Raji (cell line): ENCODE results near the gene ZNF569.

Experiments used
- POLR2A ChIP-seq: IDR thresholded peaks from 2 replicates; pipeline ENCODE4 v1.6.1; 2011; ENCODE audit warnings: low read depth, low read length, control low read depth; ENCODE audit not compliant: insufficient read depth

ZNF569 gene

GRCh38 chr19:37466798-37467607, at the start of gene ZNF569:
Gene ZNF569, minus strand, starts transcription at chr19:37467444. Its CDS starts 22,523 bp downstream, at chr19:37444921.
- peak; percentile 49 for TF ChIP-seq POLR2A

DNA sequence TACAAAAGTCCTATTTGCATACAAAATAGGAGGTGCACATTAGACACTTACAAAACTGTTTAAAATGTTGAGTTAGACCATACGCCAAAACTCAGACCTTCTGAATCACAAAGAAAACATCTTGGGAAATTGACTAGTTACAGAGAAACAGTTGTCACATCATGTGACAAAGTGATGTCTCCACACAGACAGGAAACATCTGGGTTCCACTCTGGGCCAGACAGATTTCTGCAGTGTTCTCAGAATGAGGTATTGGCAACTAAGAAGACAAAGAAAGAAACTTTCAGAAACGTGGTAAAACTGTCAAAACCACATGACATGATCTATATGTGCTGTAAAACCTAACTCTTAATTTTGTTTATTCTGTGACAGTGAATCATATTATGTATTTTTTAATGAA, 46.2 kb upstream of the ZNF569 start:
- no peak for TF ChIP-seq POLR2A

DNA sequence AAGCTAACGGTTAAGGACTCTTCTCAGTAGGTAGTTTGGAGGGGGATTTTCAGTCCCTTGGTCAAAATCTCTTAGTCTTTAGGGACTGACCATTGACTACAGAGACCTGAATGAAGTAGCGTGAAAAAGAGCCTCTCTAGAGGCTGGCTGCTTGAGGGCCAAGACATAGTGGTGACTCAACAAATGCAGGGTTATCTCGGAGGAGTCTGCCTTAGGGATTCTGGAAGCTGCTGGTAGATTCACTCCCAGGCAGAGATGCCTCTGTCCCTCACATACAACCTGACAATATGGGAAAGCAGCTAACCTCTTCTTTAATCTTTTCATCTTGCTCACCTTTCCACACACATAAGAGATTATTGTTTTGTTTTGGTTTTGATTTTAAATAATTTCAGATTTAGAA, 44.6 kb upstream of the ZNF569 start:
- TF ChIP-seq POLR2A, result no peak

GRCh38 chr19:37511186-37511585, 43.9 kb upstream of the ZNF569 start:
- no peak for TF ChIP-seq POLR2A

GRCh38 chr19:37507167-37507464, 39.9 kb upstream of the ZNF569 start:
- TF ChIP-seq POLR2A, result no peak

DNA sequence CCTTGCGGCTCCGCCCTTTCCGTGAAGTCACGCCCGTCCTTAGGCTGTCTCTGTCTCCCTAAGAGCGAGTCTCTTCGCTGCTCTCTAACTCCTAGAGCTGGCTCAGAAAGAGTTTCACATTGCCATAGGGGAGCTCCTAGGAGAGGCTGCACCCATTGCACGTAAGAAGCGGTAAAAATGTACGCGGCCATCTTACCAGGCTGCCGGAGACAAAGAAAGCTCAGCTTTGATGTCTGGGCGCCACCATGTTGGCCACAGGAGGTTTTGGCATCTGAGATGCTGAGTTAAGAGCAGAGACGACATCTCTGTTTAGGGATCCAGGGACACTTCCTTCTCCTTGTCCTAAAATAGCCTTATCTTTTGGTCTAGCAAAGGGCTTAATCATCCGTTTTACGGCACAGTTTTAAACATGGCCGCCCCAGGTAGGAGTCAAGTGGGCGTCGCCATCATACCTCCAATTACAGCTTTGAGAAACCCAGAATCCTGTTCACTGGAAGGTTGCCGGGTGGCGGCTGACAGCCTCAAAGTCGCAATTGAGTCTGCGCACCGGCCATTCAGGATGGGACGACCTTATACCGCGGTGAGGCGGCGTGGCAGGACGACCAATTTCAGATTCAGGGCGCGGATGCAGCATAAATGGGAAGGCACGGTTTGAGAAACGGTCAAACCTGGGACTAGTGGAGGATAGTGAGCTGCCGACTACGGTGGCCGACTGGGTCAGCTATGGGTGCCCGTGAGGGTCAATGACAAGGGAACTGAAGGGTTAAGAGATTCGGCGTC, 39.3 kb upstream of the ZNF569 start, which contains the start of gene ZNF793:
ZNF793 (plus strand) TSS at position 553 of the 780 bp plus-strand sequence. CDS start 16,501 bp downstream, outside the sequence.
- 0 out of 2 replicates have a peak, but pooled peaks have one; percentile 26 for TF ChIP-seq POLR2A

- no peak for TF ChIP-seq POLR2A
These were observed 38.7 kb upstream of the ZNF569 start for GRCh38 chr19:37505958-37506386.

DNA sequence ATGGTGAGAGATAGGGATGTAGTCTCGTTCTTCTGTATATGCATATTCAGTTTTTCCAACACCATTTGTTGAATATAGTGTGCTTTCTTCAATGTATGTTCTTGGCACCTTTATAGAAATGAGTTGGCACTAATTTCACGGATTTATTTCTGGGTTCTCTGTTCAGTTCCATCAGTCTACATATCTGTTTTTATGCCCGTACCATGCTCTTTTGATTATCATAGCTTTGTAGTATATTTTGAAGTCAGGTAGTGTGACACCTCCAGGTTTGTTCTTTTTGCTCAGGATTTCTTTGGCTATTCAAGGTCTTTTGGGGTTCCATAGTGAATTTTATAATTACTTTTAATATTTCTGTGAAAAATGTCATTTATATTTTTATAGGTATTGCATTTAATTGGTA, 25.0 kb upstream of the ZNF569 start:
- TF ChIP-seq POLR2A, result no peak

GRCh38 chr19:37484406-37485168, 17.3 kb upstream of the ZNF569 start:
- no peak for TF ChIP-seq POLR2A

DNA sequence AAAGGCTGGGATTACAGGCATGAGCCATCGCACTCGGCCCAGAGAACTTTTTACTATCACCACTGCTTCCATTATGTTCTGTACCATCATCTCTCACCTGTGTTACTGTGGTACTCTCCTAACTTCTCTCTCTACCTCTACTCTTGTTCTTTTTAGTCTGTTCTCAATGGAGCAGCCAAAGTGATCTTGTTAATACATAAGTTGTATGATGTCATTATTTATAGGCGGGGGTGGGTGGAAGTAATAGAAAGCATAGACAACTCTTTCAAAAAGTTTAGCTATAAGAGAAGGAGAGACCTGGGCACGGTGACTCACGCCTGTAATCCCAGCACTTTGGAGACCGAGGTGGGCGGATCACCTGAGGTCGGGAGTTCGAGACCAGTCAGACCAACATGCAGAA, 4.9 kb upstream of the ZNF569 start:
- no peak for TF ChIP-seq POLR2A

- TF ChIP-seq POLR2A, result no peak
These were observed 3.0 kb upstream of the ZNF569 start for GRCh38 chr19:37470216-37470615.

- peak; percentile 39; the same call in 1 of the 2 replicates for TF ChIP-seq POLR2A
These were observed 1.9 kb upstream of the ZNF569 start, which contains the start of gene ZNF570 for GRCh38 chr19:37468961-37469777. Gene ZNF570, plus strand, starts transcription at chr19:37469356. Its CDS starts 999 bp downstream, at chr19:37470355.

DNA sequence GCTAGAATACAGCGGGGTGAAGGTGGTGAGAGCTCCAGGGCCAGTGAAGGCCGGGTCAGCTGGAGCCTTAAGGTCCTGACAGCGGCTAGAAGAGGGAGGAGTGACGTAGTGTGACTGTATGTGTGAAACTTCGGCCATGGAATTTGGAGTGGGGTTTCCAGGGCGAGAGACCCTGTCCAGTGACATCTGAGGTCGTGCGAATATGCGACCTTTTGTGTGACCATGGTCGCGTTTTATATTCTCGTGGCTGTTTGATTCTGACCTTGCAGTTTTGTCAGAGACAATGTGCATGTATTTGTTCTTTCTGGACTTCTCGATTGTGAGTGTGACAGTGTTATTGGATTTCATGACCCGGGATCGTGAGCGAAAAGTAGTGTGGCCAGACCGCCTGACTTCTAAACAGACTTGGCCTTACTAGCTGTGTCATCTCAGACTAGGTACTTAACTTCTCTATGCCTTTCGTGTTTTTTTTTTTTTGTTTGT, 405 bp upstream of the ZNF569 start:
- no peak for TF ChIP-seq POLR2A

DNA sequence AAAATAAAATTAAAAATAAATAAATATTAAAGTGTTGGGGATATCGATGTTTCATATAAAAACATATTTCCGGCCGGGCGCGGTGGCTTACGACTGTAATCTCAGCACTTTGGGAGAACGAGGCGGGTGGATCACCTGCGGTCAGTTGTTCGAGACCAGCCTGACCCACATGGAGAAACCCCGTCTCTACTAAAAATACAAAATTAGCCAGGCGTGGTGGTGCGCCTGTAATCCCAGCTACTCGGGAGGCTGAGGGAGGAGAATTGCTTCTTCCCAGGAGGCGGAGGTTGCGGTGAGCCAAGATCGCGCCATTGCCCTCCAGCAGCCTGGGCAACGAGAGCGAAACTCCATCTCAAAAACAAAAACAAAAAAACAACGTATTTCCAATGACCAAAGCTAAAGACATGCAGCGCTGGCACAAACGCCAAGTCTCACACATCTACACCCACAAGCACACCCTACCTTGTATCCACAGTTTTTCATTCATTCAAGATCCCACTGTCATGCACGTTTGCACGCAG, 907 bp downstream of the ZNF569 start:
- TF ChIP-seq POLR2A, result no peak

- no peak for TF ChIP-seq POLR2A
These were observed 14.6 kb downstream of the ZNF569 start for GRCh38 chr19:37452500-37453245.
